Endothelial cell of umbilical vein (primary cell): ENCODE measurements around the gene FZD8. TPM values are rescaled to one million over a fixed set of nuclear protein-coding genes. Genes with fewer than 3 reads are reported as not detected.

ENCODE experiments used
- BruUV-seq: library from RNA; stranded (reverse); fragments of 400-500 nt; replicated peaks from 2 replicates; lab custom pipeline; 2021; lab: Mats Ljungman, UMichigan
- CTCF ChIA-PET: fragments of 300-600, 350-600 bp; sonication (Branson Sonifier 250); formaldehyde crosslinking; loops from one replicate; lab custom pipeline; 2021; ENCODE audit warnings: antibody characterized with exemption, inconsistent platforms; lab: Charles Lee
- POLR2A ChIA-PET: fragments of 300-600, 350-600 bp; sonication (Branson Sonifier 250); formaldehyde crosslinking; loops from one replicate; lab custom pipeline; 2021; ENCODE audit warnings: antibody characterized with exemption, inconsistent platforms; lab: Charles Lee
- DNase-seq: peaks from one replicate; pipeline ENCODE4 v3.0.0-alpha.2; 2011; ENCODE audit warnings: low read depth, low spot score
- FAIRE-seq: peaks from 2 replicates; lab custom pipeline; 2011; peaks lifted over from hg19 to GRCh38; lab: Jason Lieb, UNC
- H2AFZ ChIP-seq: 2 replicates; pipeline ENCODE4 v1.6.0; 2012; ENCODE audit warnings: low read depth, low read length, control low read depth, inconsistent platforms
- H3K27ac ChIP-seq: 2 replicates; pipeline ENCODE4 v1.5.1; 2011; ENCODE audit warnings: low read depth, mild to moderate bottlenecking, control low read depth, low read length, moderate library complexity; ENCODE audit not compliant: insufficient read depth
- H3K27me3 ChIP-seq, 2 experiments: 2 replicates each; pipeline versions ENCODE4 v1.6.0 to v1.6.1; 2011; ENCODE audit warnings: low read length in 2 of 2, mixed read lengths in 1 of 2; ENCODE audit not compliant: control insufficient read depth in 2 of 2, insufficient read depth in 2 of 2
- H3K36me3 ChIP-seq, 2 experiments: 2 replicates in 1 of 2; 3 replicates in 1 of 2; pipeline ENCODE4 v1.5.1; 2011; ENCODE audit warnings: low read length in 2 of 2, mild to moderate bottlenecking in 1 of 2, moderate library complexity in 1 of 2; ENCODE audit not compliant: control insufficient read depth in 2 of 2, insufficient read depth in 2 of 2; ENCODE audit errors: extremely low read depth in 1 of 2
- H3K4me1 ChIP-seq: 3 replicates; pipeline ENCODE4 v1.5.1; 2011; ENCODE audit warnings: mild to moderate bottlenecking, low read length; ENCODE audit not compliant: control insufficient read depth, insufficient read depth; ENCODE audit errors: extremely low read depth
- H3K4me2 ChIP-seq: 2 replicates; pipeline ENCODE4 v1.6.1; 2011; ENCODE audit warnings: low read length, control low read depth, mixed read lengths; ENCODE audit not compliant: insufficient read depth
- H3K4me3 ChIP-seq, 3 experiments: fragments of 200-600 bp in 1 of 3; sonication (generic), shearing (Covaris generic) in 1 of 3; replicated peaks in 1 of 3; 2 replicates each; pipeline ENCODE4 v1.5.1; 2011 to 2016; ENCODE audit warnings: control low read depth in 3 of 3, low read length in 3 of 3, mild to moderate bottlenecking in 2 of 3, inconsistent platforms in 1 of 3, low read depth in 1 of 3, moderate library complexity in 1 of 3; ENCODE audit not compliant: insufficient read depth in 1 of 3
- H3K79me2 ChIP-seq: 2 replicates; pipeline ENCODE4 v1.6.0; 2012; ENCODE audit warnings: low read length, inconsistent platforms; ENCODE audit not compliant: control insufficient read depth, insufficient read depth
- H3K9ac ChIP-seq: replicated peaks from 2 replicates; pipeline ENCODE3; 2011; ENCODE audit warnings: low read length, control low read depth; ENCODE audit not compliant: insufficient read depth; ENCODE audit errors: extremely low read depth
- H3K9me1 ChIP-seq: replicated peaks from 3 replicates; pipeline ENCODE4 v1.6.0; 2011; ENCODE audit warnings: mild to moderate bottlenecking, low read length; ENCODE audit not compliant: control insufficient read depth, insufficient read depth; ENCODE audit errors: extremely low read depth
- H3K9me3 ChIP-seq: replicated peaks from 2 replicates; pipeline ENCODE4 v1.5.1; 2012; ENCODE audit warnings: low read length, inconsistent platforms; ENCODE audit not compliant: control insufficient read depth, insufficient read depth
- H4K20me1 ChIP-seq: replicated peaks from 2 replicates; pipeline ENCODE3; 2011; ENCODE audit warnings: mild to moderate bottlenecking, low read length; ENCODE audit not compliant: control insufficient read depth, insufficient read depth; ENCODE audit errors: extremely low read depth
- EZH2 ChIP-seq: IDR thresholded peaks from 2 replicates; pipeline ENCODE4 v1.6.1; 2012; ENCODE audit warnings: borderline replicate concordance, low read depth, mild to moderate bottlenecking, moderate library complexity, low read length, inconsistent platforms; ENCODE audit not compliant: severe bottlenecking
- FOS ChIP-seq: IDR thresholded peaks from 2 replicates; pipeline ENCODE4 v1.6.1; 2011; ENCODE audit warnings: mild to moderate bottlenecking, low read length, moderate library complexity, borderline replicate concordance; ENCODE audit not compliant: insufficient read depth
- GATA2 ChIP-seq: IDR thresholded peaks from 2 replicates; pipeline ENCODE4 v1.7.0; 2011; ENCODE audit warnings: low read depth, mild to moderate bottlenecking, moderate library complexity, mixed read lengths, low read length; ENCODE audit not compliant: insufficient read length, insufficient read depth
- JUN ChIP-seq: IDR thresholded peaks from 2 replicates; pipeline ENCODE4 v1.6.1; 2011; ENCODE audit warnings: borderline replicate concordance, low read depth; ENCODE audit not compliant: insufficient read length, insufficient read depth
- MYC ChIP-seq: IDR thresholded peaks from one replicate; pipeline ENCODE4 v1.6.1; 2011; ENCODE audit warnings: mild to moderate bottlenecking, low read depth, low read length
- POLR2A ChIP-seq: IDR thresholded peaks from 2 replicates; pipeline ENCODE4 v1.6.1; 2012; ENCODE audit warnings: low read depth, mild to moderate bottlenecking, control low read depth, low read length
- POLR2AphosphoS5 ChIP-seq: IDR thresholded peaks from 2 replicates; pipeline ENCODE4 v1.6.1; 2012; ENCODE audit warnings: low read depth, mild to moderate bottlenecking, control low read depth, low read length, moderate library complexity; ENCODE audit not compliant: insufficient read depth
- dilution Hi-C: fragments of 300-500 bp; cut with MboI; formaldehyde crosslinking; loops from one replicate; pipeline ENCODE4 v1.15.0; 2019; ENCODE audit warnings: low sequenced_read_pairs; ENCODE audit not compliant: extremely low pct_ligation_motif_present
- intact Hi-C: fragments of 100-400 bp; cut with micrococcal nuclease; formaldehyde crosslinking; loops from one replicate; pipeline ENCODE4 v1.10.0; 2022
- polyA plus RNA-seq, 4 experiments: library from polyadenylated mRNA; depleted of rRNA in 3 of 4; stranded (reverse) in 3 of 4; unstranded in 1 of 4; fragments of >200 nt; gene quantifications; 2 replicates each; pipeline versions ENCODE4 v1.2.1 to v1.2.3, GENCODE V29; 2011 to 2012; ENCODE audit warnings: missing spikeins in 1 of 4
- total RNA-seq: library from RNA; stranded (reverse); gene quantifications from 2 replicates; pipeline ENCODE4 v1.2.3, GENCODE V29; 2021
- TF ChIP-seq, protein P1 (sequence below): IDR thresholded peaks from 2 replicates; pipeline ENCODE4 v1.6.1; 2011; ENCODE audit not compliant: insufficient read depth, insufficient read length
- TF ChIP-seq, protein P2 (sequence below), 2 donors: IDR thresholded peaks; 1 replicate in 1 of 2; 2 replicates in 1 of 2; pipeline ENCODE4 v1.5.1; 2011; ENCODE audit warnings: low read length in 2 of 2, mild to moderate bottlenecking in 2 of 2, moderate library complexity in 2 of 2, control low read depth in 1 of 2, inconsistent platforms in 1 of 2, low read depth in 1 of 2; ENCODE audit not compliant: insufficient read depth in 1 of 2; ENCODE audit errors: extremely low read depth in 1 of 2

FZD8 gene
- total and polyA plus RNA-seq, 2 donors (not counting 3 experiments of a cell fraction or from before 2014, with no cell fraction given), result 6.2 to 11.1 TPM

DNA sequence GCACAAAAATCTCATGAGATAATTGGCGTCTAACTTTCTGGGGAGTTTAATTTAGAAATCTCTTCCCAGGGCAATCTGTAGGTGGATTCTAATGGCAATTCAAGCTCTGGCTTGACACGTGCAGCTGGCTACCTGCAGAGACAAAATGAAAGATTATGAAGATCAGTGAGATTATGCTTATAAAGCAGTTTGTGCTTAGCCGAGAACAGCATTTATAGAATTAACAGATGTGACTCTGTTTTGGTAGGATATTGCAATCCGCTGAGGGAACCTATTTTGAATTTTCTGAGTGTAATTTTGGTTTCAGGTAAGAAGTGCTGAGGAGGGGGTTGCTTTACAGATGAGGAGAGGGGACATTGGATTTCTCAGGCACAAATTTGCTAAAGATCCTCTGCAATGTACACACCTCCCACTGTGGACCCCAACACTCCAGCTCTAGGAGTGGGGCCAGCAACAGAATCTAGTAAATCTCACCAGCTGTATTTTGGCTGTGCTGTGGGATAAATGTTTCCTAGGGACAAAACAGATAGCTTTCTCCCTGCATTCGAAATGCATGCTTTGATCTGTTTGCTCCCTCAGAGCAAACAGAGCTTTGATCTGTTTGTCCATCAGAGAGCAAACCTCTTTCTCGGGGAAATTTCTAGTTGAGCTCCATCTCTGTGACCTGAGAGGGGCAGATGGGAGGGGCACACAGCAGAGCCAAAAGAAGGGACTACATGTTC, 29.6 kb downstream of the FZD8 start:
- Histone ChIP-seq H3K9ac (no peak overlapping the region), H3K4me1 (no peaks in the 10 kb centered on the region), H3K4me3 (no peak overlapping the region), H3K9me1 (no peaks in the 10 kb centered on the region), H3K4me2 (no peak overlapping the region), H3K36me3 (no peaks in the 10 kb centered on the region), H4K20me1 (no peaks in the 10 kb centered on the region), H3K27ac (no peak overlapping the region), H2AFZ (no peak overlapping the region), H3K79me2 (no peaks in the 10 kb centered on the region), H3K9me3 (no peaks in the 10 kb centered on the region), H3K27me3 (peaks cover 19 to 23% of the 10 kb centered on the region in 2 experiments)
- ChIA-PET CTCF (interaction anchor here (1.1 to 6.1 kb wide), 15 partner anchors 9 to 1268 kb away, joined by 3 to 210 read pairs (median 11); no protein-coding TSS in a partner anchor), POLR2A (no interaction called here)
- FAIRE-seq (no peak), DNase-seq (no peak)
- dilution Hi-C loops, result no loop called here
- TF ChIP-seq EZH2 (no peak), GATA2 (no peak), POLR2A (no peak), MYC (no peak), JUN (no peak), POLR2AphosphoS5 (no peak), FOS (no peak)
- TF ChIP-seq, protein P1, sequence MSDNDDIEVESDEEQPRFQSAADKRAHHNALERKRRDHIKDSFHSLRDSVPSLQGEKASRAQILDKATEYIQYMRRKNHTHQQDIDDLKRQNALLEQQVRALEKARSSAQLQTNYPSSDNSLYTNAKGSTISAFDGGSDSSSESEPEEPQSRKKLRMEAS, result no peak
- TF ChIP-seq, protein P2, sequence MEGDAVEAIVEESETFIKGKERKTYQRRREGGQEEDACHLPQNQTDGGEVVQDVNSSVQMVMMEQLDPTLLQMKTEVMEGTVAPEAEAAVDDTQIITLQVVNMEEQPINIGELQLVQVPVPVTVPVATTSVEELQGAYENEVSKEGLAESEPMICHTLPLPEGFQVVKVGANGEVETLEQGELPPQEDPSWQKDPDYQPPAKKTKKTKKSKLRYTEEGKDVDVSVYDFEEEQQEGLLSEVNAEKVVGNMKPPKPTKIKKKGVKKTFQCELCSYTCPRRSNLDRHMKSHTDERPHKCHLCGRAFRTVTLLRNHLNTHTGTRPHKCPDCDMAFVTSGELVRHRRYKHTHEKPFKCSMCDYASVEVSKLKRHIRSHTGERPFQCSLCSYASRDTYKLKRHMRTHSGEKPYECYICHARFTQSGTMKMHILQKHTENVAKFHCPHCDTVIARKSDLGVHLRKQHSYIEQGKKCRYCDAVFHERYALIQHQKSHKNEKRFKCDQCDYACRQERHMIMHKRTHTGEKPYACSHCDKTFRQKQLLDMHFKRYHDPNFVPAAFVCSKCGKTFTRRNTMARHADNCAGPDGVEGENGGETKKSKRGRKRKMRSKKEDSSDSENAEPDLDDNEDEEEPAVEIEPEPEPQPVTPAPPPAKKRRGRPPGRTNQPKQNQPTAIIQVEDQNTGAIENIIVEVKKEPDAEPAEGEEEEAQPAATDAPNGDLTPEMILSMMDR (IDR thresholded peaks at IDR 0.05; ENCODE audit: extremely low read depth in 1 of 2, insufficient read depth in 1 of 2, low read depth in 1 of 2, low read length in 2 of 2), result no peak
- intact Hi-C loops, result no loop called here
- no TSS peak for BruUV-seq
